Measurements from ENCODE around the gene PALM.

DNA sequence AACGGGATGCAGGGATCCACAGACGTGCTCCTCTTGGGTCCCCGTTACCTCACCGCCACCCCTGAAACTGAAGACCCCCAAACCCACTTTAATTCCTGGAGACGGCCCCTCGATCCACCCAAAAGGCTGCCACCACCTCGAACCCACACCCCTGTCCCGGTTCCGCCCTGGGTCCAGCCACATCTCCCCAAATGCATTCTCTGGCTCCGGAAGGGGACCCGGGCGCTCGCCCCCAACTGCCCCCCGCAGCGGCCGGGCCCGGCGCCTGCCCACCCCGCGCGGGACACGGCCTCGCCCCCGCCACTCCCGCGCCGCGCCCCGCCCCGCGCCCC is 32.8 kb upstream of the PALM start:
- TF ChIP-seq FOXM1 (IDR thresholded peaks at IDR 0.05; ENCODE audit: borderline replicate concordance) (no peak), TARDBP (IDR thresholded peaks at IDR 0.05) (no peak)
